Right lung (tissue), 5 donors: ENCODE measurements around the gene NAA15. TPM values are rescaled to one million over a fixed set of nuclear protein-coding genes. Genes with fewer than 3 reads are reported as not detected.
"Not testable (repeated sequence)": the region's sequence is repeated elsewhere in the genome, so short reads cannot be mapped to it uniquely, and the experiment has no call there.

ENCODE experiments used
- DNase-seq, 2 donors: peaks; one replicate each; pipeline ENCODE4 v3.0.0-alpha.2; 2013
- polyA plus RNA-seq, 5 donors: library from polyadenylated mRNA; unstranded; fragments of 120-200 nt; gene quantifications; one replicate each; pipeline versions ENCODE4 v1.2.1 to v1.2.3, GENCODE V29; 2013; ENCODE audit warnings: inconsistent platforms in 1 of 5, low replicate concordance in 1 of 5; ENCODE audit not compliant: insufficient read length in 5 of 5, insufficient read depth in 1 of 5

Gene NAA15
- polyA plus RNA-seq, 5 donors, result 20.8 to 32.2 (median 31.7) TPM

- DNase-seq, result no peak
Observed at GRCh38 chr4:139331185-139331584, 29.9 kb downstream of the NAA15 start.

GRCh38 chr4:139333046-139333445 lies 31.7 kb downstream of the NAA15 start:
- no peak for DNase-seq

GRCh38 chr4:139337612-139338011 lies 36.3 kb downstream of the NAA15 start:
- no peak for DNase-seq

GRCh38 chr4:139361301-139361700 lies 60.0 kb downstream of the NAA15 start:
- no peak for DNase-seq

- no peak for DNase-seq
Observed at GRCh38 chr4:139367421-139368090, 66.3 kb downstream of the NAA15 start.

- no peak for DNase-seq
Observed at GRCh38 chr4:139368998-139369397, 67.7 kb downstream of the NAA15 start.

- no peak for DNase-seq
Observed at GRCh38 chr4:139374251-139374650, 72.9 kb downstream of the NAA15 start.

GRCh38 chr4:139386421-139386820 lies 85.1 kb downstream of the NAA15 start:
- no peak for DNase-seq

- DNase-seq, result no peak
Observed at GRCh38 chr4:139389102-139389501, 87.8 kb downstream of the NAA15 start.

GRCh38 chr4:139389991-139390390 lies 88.7 kb downstream of the NAA15 start:
- no peak for DNase-seq

- DNase-seq, result no peak
Observed at GRCh38 chr4:139391731-139392130, 90.4 kb downstream of the NAA15 start.

GRCh38 chr4:139392797-139393196 lies 91.5 kb downstream of the NAA15 start:
- no peak for DNase-seq

GRCh38 chr4:139401368-139401767 lies 100.1 kb downstream of the NAA15 start:
- DNase-seq, result no peak

- DNase-seq, result no peak
Observed at GRCh38 chr4:139402436-139402835, 101.1 kb downstream of the NAA15 start.

GRCh38 chr4:139403462-139403861 lies 102.2 kb downstream of the NAA15 start:
- DNase-seq, result no peak

GRCh38 chr4:139410312-139410711 lies 109.0 kb downstream of the NAA15 start:
- DNase-seq, result no peak

GRCh38 chr4:139414671-139415210 lies 113.4 kb downstream of the NAA15 start:
- not testable (repeated sequence) for DNase-seq

GRCh38 chr4:139416073-139416673 lies 114.9 kb downstream of the NAA15 start:
- peak in 1 of 2 donors; percentile 7 for DNase-seq

- peak; percentile 41 to 45 for DNase-seq
Observed at GRCh38 chr4:139419388-139419914, 118.1 kb downstream of the NAA15 start.

- DNase-seq, result no peak
Observed at GRCh38 chr4:139420652-139421051, 119.3 kb downstream of the NAA15 start.

- DNase-seq, result no peak
Observed at GRCh38 chr4:139436122-139436521, 134.8 kb downstream of the NAA15 start.

- DNase-seq, result no peak
Observed at GRCh38 chr4:139438141-139438540, 136.8 kb downstream of the NAA15 start.

GRCh38 chr4:139441029-139441428 lies 139.7 kb downstream of the NAA15 start:
- DNase-seq, result no peak
